ENCODE data around the gene MIAT.
"Not testable (repeated sequence)": the region's sequence is repeated elsewhere in the genome, so short reads cannot be mapped to it uniquely, and the experiment has no call there.

Gene MIAT

GRCh38 chr22:26656891-26657851 is at the start of gene MIAT:
Gene MIAT (plus strand): TSS chr22:26657588.
- DNase-seq: no peak

- no peak for DNase-seq
Observed at GRCh38 chr22:26608129-26608528, 49.3 kb upstream of the MIAT start.

DNA sequence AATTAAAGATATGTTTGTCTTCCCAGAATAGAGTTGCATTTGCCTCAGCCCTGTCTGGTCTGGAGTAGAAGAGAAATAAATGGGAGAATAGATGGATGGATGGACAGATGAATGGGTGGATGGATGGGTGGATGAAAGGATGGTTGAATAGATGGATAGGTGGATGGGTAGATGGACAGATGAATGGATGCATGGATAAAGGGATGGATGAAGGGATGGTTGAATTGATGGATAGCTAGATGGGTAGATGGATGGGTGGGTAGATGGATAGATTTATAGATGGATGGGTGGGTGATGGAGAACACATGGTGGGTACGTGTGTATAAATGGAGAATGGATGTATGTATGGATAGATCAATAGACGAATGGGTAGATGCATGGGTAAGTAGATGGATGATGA is 48.1 kb upstream of the MIAT start:
- DNase-seq: no peak

DNA sequence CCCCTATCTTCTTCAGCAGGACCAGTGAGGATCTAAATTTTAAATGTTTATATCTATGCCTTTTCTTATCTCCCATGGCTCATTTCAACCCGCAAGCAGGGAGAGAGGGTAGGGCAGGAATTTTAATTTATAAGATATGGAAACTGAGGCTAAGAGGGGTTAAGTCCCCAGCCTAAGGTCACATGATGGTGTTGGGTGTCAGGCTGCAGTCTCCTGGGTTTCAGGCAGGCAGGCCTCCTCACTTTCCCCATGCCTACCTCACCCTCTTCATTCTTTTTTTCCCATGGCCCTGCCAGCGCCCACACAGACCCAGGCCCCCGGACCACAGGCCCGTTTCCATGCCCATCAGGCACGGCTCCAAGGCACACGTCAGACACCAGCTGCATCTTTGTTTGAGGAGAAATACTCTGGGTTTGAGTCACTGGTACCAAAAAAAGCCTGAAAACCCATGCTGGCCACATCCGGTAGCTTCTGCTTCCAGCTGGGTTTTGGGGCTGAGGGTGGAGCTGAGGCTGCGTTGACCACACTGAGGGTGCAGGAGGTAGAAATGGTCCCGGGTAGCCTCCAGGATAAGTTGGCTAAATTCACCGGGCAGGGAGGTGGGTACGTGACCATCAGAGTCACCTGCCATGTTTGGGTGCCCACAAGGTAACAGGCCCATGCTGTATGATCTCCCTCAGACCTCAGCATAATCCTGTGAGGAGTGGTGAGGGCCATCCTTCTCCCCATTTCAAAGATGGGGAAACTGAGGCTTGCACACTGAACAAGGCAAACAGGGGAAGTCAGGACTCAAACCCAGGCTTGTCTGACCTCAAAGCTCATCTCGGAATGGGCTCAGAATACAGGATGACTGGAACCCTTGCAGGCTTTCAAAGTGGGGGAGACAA is 47.1 kb upstream of the MIAT start:
- peak; percentile 55 for DNase-seq

DNA sequence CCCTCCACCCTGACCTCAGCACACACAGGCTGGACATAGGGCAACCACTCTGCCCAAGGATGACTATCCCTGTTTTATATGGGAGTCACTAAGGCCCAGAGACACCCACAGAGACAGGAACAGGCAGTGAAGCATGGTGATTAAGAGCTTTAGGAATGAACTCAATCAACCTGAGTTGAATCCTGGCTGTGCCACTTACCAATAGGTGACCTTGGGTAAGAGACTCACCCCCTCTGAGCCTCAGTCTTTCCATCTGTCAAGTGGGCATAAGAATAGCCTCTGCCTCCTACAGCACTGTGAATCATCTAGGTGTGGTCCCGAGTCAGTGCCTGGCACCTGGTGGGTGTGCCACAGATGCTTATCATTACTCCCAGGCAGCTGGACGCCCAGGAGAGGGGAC is 46.4 kb upstream of the MIAT start:
- no peak for DNase-seq

DNA sequence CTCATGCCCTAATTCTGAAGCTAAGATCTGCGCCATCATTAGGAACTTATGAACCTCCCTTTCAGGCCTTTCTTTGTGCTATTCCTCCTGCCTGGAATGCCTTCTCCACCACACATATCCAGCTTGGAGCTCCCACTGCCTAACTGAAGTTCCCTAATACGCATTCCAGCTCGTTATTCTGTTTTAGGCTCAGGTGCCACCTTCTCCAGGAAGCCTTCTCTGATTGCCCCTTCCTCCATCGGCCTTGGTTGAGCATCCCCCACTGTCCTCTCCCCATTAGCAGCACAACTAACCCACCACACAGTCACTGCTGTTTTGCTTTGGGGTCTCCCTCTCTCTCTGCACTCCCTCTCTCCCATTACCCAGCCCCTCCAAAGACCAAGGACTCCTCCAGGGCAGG is 44.7 kb upstream of the MIAT start:
- DNase-seq: no peak

- not testable (repeated sequence) for DNase-seq
Observed at GRCh38 chr22:26613753-26614152, 43.6 kb upstream of the MIAT start.

GRCh38 chr22:26614322-26614721 is 43.1 kb upstream of the MIAT start:
- no peak for DNase-seq

- no peak for DNase-seq
Observed at GRCh38 chr22:26615149-26615548, 42.2 kb upstream of the MIAT start.

DNA sequence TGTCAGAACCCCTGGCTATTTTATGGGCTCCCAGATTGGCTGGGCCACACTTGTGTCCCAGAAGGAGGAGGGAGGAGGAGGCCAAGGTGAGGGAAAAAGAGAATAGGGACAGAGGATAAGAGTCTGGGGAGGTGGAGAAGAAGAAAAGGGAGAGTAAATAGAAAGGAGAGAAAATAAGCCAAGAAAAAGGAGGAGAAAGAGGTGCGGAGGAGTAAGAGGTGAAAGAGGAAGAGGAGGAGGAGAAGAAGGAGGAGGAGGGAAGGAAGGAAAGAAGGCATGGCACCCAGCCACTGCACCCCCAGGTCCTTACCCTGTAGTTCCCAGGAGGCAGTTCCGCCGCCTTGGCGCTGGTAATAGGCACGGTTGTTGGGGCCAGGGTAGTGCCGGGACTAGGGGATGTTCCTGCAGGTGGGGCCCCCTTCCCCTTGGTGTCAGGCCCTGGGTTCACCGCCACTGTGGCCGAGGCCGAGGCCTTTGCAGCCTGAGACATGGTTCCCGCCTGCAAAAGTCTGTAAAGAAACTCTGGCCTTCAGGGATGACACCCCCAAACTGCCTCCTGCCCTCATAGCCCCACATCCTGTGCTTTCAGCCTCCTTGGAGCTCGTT is 41.5 kb upstream of the MIAT start:
- DNase-seq: no peak

DNA sequence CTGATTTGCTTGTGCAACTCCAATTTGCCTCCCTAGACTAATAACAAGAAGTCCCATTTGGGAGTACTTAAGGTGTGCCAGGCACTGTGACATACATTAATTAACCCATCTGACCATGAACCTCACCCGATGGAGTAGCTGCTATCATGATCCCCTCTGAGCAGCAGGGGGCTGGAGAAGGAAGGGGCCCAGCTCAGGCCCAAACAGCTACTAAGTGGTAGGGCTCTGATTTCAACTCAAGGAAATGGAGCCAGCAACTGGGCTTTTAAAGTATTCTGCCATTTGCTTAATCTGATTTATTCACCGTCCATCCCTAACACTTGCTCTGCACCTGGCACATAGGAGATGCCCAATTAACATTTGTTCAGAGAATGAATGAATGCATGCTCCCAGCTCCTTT is 40.7 kb upstream of the MIAT start:
- no peak for DNase-seq

DNA sequence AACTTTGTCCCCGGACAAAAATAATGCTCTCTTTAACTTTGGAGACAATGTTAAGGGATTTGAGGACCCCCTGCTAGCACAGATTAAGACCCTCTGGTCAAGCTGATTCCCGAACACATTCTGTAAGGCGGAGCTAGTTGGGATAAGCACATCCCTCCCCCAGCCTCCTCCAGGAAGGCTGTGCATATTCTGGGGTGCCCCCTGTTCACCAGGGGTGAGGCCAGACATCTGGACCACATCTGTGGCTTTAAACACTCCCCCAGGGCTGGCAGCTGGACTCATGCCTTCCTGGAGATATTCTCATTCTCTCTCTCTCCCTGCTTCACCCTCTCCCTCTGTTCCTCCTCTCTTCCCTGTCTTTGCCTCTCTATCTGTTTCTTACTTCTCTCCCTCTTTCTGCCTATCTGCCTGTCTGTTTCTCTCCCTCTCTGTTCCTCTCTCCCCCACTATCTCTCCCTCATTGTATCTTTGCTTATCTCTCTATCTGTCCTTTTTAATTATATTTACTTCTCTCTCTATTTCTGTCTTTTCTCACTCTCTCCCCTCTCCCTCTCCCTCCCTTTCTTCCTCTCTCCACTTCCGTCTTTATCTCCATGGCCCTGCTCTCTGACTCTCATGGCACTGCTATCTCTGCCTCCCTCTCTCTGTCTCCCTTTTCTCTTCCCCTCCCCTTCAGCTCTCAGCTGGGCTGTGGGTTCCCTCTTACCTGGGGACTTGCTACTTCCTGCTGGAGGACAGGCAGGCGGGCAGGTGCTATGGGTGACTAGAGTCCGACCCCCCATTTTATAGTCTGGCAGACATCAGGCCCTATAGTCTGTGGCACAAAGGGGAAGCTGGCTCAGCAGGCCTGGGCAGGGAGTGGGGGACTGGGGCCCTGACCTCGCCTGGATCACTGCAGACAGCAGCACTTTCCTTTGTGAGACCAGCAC is 39.9 kb upstream of the MIAT start, which contains the start of gene CRYBB1:
Gene CRYBB1, minus strand, starts transcription at position 757 of the 929 bp plus-strand sequence. CDS start 1,708 bp downstream, outside the sequence.
- DNase-seq: peak; percentile 30

DNA sequence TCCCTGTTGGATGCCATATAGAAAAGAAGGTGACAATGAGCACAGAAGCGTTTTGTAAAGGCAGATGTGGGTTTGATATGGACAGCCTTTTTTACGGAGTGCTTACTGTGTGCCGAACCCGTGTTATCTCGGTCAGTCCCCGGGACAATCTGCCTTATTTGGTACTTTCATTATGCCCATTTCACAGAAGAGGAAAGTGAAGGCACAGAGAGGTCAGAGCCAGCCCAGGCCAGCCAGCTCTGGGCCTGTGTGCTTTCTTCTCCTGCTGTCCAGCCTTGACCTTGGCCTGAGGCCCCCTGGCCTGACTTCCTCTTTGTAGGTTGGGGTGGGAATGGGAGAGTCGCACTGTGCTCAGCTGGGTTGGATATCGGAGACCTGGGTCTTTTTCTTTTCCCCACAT is 38.9 kb upstream of the MIAT start:
- no peak for DNase-seq

DNA sequence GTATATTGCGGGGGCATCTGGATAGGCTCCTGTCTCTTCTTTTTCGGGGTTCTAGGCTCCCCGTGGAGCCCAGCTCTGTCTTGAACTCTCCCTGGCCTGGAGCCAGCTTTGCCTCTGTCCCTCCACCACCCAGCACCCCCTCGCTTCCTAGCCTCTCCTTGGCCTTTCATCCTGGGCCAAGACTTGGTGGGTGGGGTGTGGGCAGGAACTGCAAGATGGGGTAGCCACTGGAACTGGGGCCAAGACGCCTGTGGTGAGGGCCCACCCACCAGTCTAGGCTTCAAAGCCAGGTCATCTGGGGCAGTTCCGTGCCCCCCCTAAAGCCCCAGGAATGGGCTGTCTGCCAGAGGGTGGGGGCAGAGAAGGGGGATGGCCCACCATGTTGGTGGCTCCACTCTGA is 37.9 kb upstream of the MIAT start:
- no peak for DNase-seq

- DNase-seq: no peak
Observed at GRCh38 chr22:26620197-26620596, 37.2 kb upstream of the MIAT start.

DNA sequence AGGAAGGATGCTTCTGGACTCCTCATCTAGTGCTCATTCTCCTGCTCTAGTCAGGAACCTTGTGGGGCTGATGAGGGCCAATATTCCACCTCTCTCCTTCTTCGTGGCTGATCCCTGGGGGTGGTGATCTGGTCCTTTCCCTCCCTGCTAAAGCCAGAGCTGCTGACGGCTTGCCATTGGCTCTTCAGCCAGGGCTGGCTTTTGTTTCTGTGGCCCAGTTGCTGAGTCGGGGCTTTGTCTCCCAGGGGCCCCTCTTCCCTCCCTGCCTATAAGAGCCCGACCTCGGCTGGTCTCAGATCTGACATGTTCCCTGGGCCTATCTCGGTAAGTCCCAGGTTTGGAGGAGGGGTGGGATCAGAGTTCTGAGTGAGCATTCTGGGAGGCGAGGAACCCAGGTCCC is 35.7 kb upstream of the MIAT start, which contains the start of gene CRYBA4:
Gene CRYBA4, plus strand, starts transcription at position 301 of the 400 bp plus-strand sequence. CDS start 634 bp downstream, outside the sequence.
- no peak for DNase-seq

GRCh38 chr22:26623984-26624383 is 33.4 kb upstream of the MIAT start:
- DNase-seq: no peak

DNA sequence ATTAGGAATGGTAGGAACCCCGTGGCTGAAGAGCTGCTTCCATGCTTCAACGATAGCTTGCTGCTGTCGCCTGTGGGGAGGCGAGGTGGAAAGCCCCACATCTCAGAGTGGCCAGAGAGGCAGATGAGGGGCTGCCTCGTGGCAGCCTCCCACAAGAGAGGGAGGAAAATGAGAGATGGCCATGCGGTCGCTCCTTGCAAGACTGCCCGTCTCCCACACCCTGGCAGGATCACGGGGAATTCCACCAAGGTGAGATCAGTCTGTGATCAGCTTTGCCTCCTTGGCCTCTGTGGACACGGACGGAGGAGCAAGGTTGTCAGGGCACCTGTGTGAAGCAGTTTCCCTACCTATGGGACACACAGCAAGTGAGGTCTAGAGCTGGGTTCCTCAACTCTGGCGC is 32.6 kb upstream of the MIAT start:
- no peak for DNase-seq

- DNase-seq: no peak
Observed at GRCh38 chr22:26629988-26630761, 27.2 kb upstream of the MIAT start.

DNA sequence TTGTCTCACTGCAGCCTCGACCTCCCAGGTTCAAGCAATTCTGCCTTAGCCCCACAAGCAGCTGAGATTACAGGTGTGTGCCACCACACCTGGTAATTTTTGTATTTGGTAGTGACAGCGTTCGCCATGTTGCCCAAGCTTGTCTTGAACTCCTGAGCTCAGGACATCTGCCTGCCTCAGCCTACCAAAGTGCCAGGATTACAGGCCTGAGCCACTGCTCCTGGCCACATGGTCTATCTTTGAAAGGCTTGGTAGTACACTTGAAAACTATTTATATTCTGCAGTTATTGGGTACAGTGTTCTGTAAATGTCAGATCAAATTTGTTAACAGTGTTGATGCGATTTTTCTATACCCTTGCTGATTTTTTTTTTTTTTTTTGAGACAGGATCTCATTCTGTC is 26.1 kb upstream of the MIAT start:
- DNase-seq: no peak

Data from suppressor macrophage treated with lipopolysaccharide for 4 hours (primary cell).